ENCODE results near the gene AQP9.

GRCh38 chr15:58103482-58103881 is 34.7 kb upstream of the AQP9 start:
- TF ChIP-seq CTCF (IDR thresholded peaks at IDR 0.05) (no peak), SIN3A (IDR thresholded peaks at IDR 0.05; ENCODE audit: borderline replicate concordance, insufficient read depth, low read depth, low read length) (no peak), POLR2AphosphoS5 (IDR thresholded peaks at IDR 0.05; ENCODE audit: low read depth, low read length) (no peak), TCF7L2 (IDR thresholded peaks at IDR 0.05; ENCODE audit: low read depth, low read length) (no peak), REST (IDR thresholded peaks at IDR 0.05; ENCODE audit: insufficient read depth in 1 of 2, low read depth in 2 of 2, low read length in 1 of 2) (no peak)

All from Panc1 (cell line).